ENCODE results near the gene PCDH9.
A peak's percentile ranks its signal among the peaks of the same experiment; 100 is the strongest.
"Not testable (repeated sequence)": the region's sequence is repeated elsewhere in the genome, so short reads cannot be mapped to it uniquely, and the experiment has no call there.

Gene PCDH9

GRCh38 chr13:66266348-66266747 lies 963.8 kb downstream of the PCDH9 start:
- in situ Hi-C loops (cut with HindIII; ENCODE audit: low pct_ligation_motif_present, low sequenced_read_pairs) = no loop called here
- H3K27ac ChIP-seq = no peak overlapping the region
- no peaks in the 10 kb centered on the region for H3K27me3 ChIP-seq (replicated peaks)
- no peak overlapping the region for H3K4me3 ChIP-seq (ENCODE audit: low read depth, low read length)
- DNase-seq = no peak
- no peak for TF ChIP-seq CTCF (IDR thresholded peaks at IDR 0.05; ENCODE audit: low read depth, low read length, missing control alignments)
- no peaks in the 10 kb centered on the region for H3K36me3 ChIP-seq (replicated peaks)

DNA sequence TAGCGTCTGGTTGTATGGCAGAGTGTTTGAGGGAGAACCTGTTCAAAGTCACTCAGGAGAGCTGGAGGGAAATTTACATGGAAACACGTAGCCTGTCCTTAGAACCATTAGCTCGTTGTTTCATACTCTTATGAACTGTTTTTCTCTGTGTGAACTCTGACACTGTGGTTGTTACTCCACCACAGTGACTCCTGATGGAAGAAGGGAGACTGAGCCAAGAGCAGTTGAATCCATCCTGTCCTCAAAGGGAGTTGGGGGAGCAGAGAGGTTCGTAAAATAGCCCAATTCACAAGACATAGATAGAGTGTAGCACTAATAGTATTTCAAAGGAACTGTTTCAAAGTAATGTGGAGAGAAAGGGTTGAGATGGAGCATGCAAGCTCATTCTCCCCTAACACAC lies 964.8 kb downstream of the PCDH9 start:
- Histone ChIP-seq H3K27me3 (replicated peaks) (no peaks in the 10 kb centered on the region), H3K27ac (no peak overlapping the region), H3K36me3 (replicated peaks) (no peaks in the 10 kb centered on the region), H3K4me3 (ENCODE audit: low read depth, low read length) (no peak overlapping the region)
- in situ Hi-C loops (cut with HindIII; ENCODE audit: low pct_ligation_motif_present, low sequenced_read_pairs) = no loop called here
- DNase-seq = peak; percentile 1
- peak; percentile 5 for TF ChIP-seq CTCF (IDR thresholded peaks at IDR 0.05; ENCODE audit: low read depth, low read length, missing control alignments)

DNA sequence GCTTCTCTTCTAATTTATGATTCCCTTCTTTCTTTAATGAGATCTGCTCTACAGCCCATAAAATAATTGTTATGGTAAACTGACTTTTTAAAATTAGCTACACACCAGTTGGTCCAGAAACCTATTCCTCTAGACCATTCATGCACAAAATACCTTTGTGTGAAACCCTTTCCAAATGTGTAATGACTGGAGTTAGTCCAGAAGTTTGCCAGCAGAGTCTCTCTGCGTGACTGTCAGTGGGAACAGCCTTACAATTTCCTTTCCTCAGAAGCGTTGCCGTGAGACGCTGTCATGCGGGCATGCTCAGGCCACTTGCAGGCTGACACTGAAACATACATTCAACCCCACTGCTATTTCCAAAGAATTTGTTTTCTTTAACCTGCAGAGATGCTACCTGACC lies 965.2 kb downstream of the PCDH9 start:
- in situ Hi-C loops (cut with HindIII; ENCODE audit: low pct_ligation_motif_present, low sequenced_read_pairs) = no loop called here
- DNase-seq = peak; percentile 5
- Histone ChIP-seq H3K36me3 (replicated peaks) (no peaks in the 10 kb centered on the region), H3K27me3 (replicated peaks) (no peaks in the 10 kb centered on the region), H3K27ac (no peak overlapping the region), H3K4me3 (ENCODE audit: low read depth, low read length) (no peak overlapping the region)
- no peak for TF ChIP-seq CTCF (IDR thresholded peaks at IDR 0.05; ENCODE audit: low read depth, low read length, missing control alignments)

DNA sequence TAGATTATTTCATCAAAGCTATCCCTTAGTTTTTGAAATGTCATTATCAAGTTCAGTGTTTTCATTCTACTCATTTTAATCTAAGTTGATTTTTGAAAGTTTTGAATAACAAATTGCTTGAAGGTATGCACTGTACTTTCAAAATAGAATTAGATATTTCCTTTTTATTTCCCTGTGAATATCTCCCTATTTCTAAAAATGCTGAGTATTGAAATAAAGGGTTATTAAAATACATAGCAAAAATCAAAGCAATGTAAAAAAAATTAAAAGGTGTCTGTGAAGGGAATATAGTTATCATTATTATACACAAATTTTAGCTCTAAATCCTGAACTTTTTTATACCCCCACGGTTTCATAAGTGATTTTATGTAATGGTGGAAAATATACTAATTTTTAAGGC lies 967.8 kb downstream of the PCDH9 start:
- in situ Hi-C loops (cut with HindIII; ENCODE audit: low pct_ligation_motif_present, low sequenced_read_pairs) = no loop called here
- Histone ChIP-seq H3K36me3 (replicated peaks) (no peaks in the 10 kb centered on the region), H3K27me3 (replicated peaks) (no peaks in the 10 kb centered on the region), H3K27ac (no peak overlapping the region), H3K4me3 (ENCODE audit: low read depth, low read length) (no peak overlapping the region)
- TF ChIP-seq CTCF (IDR thresholded peaks at IDR 0.05; ENCODE audit: low read depth, low read length, missing control alignments) = no peak
- no peak for DNase-seq

DNA sequence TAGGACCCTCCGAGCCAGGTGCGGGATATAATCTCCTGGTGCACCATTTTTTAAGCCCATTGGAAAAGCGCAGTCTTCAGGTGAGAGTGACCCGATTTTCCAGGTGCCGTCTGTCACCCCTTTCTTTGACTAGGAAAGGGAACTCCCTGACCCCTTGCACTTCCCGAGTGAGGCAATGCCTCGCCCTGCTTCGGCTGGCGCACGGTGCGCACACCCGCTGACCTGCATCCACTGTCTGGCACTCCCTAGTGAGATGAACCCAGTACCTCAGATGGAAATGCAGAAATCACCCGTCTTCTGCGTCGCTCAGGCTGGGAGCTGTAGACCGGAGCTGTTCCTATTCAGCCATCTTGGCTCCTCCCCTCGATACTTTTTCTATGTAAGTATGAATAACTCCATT lies 970.7 kb downstream of the PCDH9 start:
- in situ Hi-C loops (cut with HindIII; ENCODE audit: low pct_ligation_motif_present, low sequenced_read_pairs); H3K27me3 ChIP-seq (replicated peaks); DNase-seq; H3K36me3 ChIP-seq (replicated peaks); H3K4me3 ChIP-seq (ENCODE audit: low read depth, low read length); H3K27ac ChIP-seq: not testable (repeated sequence)

Measured in brain microvascular endothelial cell (primary cell).